ENCODE data around the gene FSTL5.

Gene FSTL5

DNA sequence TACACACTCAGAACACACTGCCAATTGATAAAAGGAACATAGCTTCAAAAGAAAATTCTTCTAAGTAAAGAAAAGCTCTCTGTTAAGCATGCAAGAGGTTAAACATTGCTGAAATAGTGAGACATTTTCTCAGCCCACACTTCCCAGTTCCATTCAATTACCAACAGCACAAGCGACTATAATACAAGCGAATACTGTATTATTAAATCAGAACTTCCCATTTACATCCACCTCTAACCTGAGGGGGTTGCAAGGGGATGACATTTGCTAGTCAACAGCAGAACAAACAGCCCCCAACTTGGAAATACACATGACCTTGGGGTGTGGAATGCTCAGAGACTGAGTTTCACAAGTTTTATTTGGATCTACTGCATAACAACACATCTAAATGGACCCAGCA is 1.1 kb downstream of the FSTL5 start:
- H3K4me3 ChIP-seq (ENCODE audit: low read depth, low read length), result no peak overlapping the region
- TF ChIP-seq, protein P1, sequence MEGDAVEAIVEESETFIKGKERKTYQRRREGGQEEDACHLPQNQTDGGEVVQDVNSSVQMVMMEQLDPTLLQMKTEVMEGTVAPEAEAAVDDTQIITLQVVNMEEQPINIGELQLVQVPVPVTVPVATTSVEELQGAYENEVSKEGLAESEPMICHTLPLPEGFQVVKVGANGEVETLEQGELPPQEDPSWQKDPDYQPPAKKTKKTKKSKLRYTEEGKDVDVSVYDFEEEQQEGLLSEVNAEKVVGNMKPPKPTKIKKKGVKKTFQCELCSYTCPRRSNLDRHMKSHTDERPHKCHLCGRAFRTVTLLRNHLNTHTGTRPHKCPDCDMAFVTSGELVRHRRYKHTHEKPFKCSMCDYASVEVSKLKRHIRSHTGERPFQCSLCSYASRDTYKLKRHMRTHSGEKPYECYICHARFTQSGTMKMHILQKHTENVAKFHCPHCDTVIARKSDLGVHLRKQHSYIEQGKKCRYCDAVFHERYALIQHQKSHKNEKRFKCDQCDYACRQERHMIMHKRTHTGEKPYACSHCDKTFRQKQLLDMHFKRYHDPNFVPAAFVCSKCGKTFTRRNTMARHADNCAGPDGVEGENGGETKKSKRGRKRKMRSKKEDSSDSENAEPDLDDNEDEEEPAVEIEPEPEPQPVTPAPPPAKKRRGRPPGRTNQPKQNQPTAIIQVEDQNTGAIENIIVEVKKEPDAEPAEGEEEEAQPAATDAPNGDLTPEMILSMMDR (IDR thresholded peaks at IDR 0.05; ENCODE audit: insufficient read depth, low read length, missing control alignments), result no peak
- DNase-seq (ENCODE audit: low read depth, low spot score), result no peak

DNA sequence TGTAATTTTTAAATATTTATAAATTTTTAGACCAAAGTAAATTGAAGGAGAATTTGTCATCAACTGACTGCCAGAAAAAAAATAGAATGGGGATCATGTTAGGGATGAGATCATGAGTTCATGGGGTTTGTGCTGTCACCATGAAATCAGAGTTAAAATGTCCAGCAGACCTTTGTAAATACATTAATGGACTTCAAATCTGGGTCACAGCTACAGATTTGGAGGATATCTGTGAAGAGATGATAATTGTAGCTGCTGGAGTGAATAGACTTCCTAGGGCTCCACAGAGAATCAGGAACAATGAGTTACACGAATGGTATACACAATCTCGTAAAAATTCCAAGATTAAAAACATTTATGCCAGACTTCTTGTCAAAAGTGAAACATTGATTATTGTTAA is 6.6 kb downstream of the FSTL5 start:
- no peak overlapping the region for H3K4me3 ChIP-seq (ENCODE audit: low read depth, low read length)
- ChIA-PET CTCF (no interaction called here), POLR2A (no interaction called here)
- TF ChIP-seq, protein P1 (IDR thresholded peaks at IDR 0.05; ENCODE audit: insufficient read depth, low read length, missing control alignments), result no peak
- DNase-seq (ENCODE audit: low read depth, low spot score), result no peak

More for the DNA sequence above, 1.1 kb downstream of the FSTL5 start:
- ChIA-PET POLR2A (no interaction called here), CTCF (no interaction called here)

DNA sequence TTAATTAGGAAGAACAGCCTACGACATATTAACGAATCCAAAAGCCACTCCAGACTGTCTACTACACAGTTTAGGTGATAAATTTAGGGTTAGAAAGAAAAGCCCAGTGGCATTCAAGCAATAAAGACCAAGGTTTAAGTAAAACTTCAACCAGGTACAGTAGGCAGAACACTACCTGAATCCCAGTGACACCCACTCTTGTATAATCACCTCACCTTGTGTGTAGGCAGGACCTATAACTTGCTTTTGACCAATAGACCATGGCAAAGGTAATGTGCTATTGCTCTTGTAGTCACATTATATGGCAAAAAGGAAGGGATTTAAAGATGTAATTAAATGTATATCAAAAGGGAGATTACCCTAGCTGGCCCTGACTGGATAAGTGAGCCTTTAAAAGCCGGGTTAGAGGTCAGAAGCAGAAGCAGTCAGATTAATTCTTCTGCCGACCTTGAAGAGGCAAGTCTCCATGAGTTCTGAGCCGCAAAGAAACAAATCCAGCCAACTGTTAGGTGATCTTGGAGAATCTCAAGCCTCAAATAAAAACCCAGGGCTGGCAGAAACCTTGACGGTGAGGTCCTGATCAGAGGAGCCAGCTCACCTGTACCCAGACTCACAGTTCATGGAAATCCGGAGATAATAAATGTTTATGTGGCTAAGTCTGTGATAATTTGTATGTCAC is 8.8 kb downstream of the FSTL5 start:
- ChIA-PET CTCF (no interaction called here), POLR2A (no interaction called here)
- TF ChIP-seq, protein P1 (IDR thresholded peaks at IDR 0.05; ENCODE audit: insufficient read depth, low read length, missing control alignments), result no peak
- no peak overlapping the region for H3K4me3 ChIP-seq (ENCODE audit: low read depth, low read length)
- no peak for DNase-seq (ENCODE audit: low read depth, low spot score)

DNA sequence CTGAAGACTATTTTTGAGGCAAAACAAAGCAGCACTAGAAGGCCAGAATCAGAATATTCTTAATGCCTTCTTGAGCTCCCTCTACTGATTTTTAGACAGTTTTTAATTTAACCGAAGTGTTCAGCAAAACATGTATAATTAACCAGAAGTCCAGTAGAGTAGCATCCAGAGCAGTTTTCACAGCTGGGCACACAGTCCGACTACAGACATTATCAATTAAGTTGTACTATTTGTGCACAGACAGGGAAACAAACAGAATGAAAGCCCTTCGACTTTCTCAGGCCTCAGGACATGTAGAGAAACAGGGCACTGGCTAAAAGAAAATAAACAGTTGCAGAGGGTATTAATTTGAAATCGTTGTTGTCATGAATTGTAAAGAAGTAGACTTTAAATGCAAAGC is 11.9 kb downstream of the FSTL5 start:
- CTCF ChIA-PET, result no interaction called here
- no peak for DNase-seq (ENCODE audit: low read depth, low spot score)
- TF ChIP-seq, protein P1 (IDR thresholded peaks at IDR 0.05; ENCODE audit: insufficient read depth, low read length, missing control alignments), result no peak
- POLR2A ChIA-PET, result no interaction called here
- no peak overlapping the region for H3K4me3 ChIP-seq (ENCODE audit: low read depth, low read length)

DNA sequence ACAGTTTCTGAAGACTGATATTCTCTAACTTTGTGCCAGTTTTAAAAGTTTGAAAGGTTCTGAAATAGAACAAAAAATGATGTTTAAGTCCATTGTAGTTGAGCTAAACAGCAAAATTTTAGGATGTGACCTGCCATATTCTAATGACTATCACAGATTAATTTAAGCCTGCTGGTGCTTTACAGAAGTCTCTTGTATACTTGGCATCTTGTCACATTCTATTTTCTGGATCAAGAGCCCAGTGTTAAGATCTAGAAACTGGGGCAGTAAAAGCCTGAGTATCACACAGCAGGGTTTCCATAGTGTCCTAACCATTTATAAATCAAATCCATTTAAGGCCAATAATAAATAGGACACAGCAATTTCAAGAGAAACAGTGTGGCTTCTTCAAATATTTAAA is 12.4 kb downstream of the FSTL5 start:
- ChIA-PET CTCF (no interaction called here), POLR2A (no interaction called here)
- H3K4me3 ChIP-seq (ENCODE audit: low read depth, low read length), result no peak overlapping the region
- DNase-seq (ENCODE audit: low read depth, low spot score), result no peak
- TF ChIP-seq, protein P1 (IDR thresholded peaks at IDR 0.05; ENCODE audit: insufficient read depth, low read length, missing control alignments), result no peak

DNA sequence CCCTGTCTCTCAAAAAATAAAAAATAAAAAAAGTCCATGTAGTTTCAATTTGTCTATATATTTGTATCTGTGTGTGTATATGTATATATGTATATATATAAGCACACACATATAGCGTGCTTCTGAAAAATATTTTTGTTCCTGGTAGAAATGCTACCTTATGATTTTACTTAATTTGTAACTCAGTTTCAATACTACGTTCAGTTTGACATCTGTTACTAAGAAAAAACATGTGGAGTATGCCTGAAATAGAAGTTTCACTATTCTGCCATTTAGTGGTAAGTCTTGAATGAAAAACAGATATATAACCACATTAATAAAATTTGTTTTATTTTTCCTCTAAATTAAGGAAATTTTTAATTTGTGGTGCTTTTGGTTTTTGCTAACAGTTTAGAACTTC is 14.2 kb downstream of the FSTL5 start:
- ChIA-PET CTCF (no interaction called here), POLR2A (no interaction called here)
- TF ChIP-seq, protein P1 (IDR thresholded peaks at IDR 0.05; ENCODE audit: insufficient read depth, low read length, missing control alignments), result no peak
- no peak overlapping the region for H3K4me3 ChIP-seq (ENCODE audit: low read depth, low read length)
- no peak for DNase-seq (ENCODE audit: low read depth, low spot score)

Data from AG04449 (cell line).